ENCODE measurements around the gene DNAJC5.
"Not testable (repeated sequence)": the region's sequence is repeated elsewhere in the genome, so short reads cannot be mapped to it uniquely, and the experiment has no call there.

The DNAJC5 gene

GRCh38 chr20:63924241-63924640 lies 29.3 kb downstream of the DNAJC5 start:
- no peak overlapping the region for H3K9ac ChIP-seq (ENCODE audit: low read length)
- no CpG with 5 or more reads among the region's 9 CpGs for WGBS (ENCODE audit: extremely low coverage, insufficient coverage, insufficient read length)

GRCh38 chr20:63926298-63926697 lies 31.4 kb downstream of the DNAJC5 start:
- H3K9ac ChIP-seq (ENCODE audit: low read length) = no peak overlapping the region
- H3K27me3 ChIP-seq (ENCODE audit: insufficient read depth, low read length) = no peaks in the 10 kb centered on the region
- no peak overlapping the region for H3K4ac ChIP-seq (ENCODE audit: low read depth, low read length)
- H4K12ac ChIP-seq (ENCODE audit: low read depth, low read length) = no peak overlapping the region
- H3K23ac ChIP-seq (ENCODE audit: low read length) = no peak overlapping the region
- H3K36me3 ChIP-seq (ENCODE audit: control insufficient read depth in 1 of 2, insufficient read depth in 2 of 2, low read length in 2 of 2) = peaks cover 44 to 47% of the 10 kb centered on the region in 2 experiments
- H3K79me1 ChIP-seq (ENCODE audit: low read length) = no peaks in the 10 kb centered on the region
- H2BK5ac ChIP-seq (ENCODE audit: low read depth, low read length, poor library complexity) = no peak overlapping the region
- no peaks in the 10 kb centered on the region for H3K79me2 ChIP-seq (ENCODE audit: control insufficient read depth, insufficient read depth, low read length, poor library complexity)
- H2BK120ac ChIP-seq (ENCODE audit: insufficient read depth, low read length, poor library complexity) = no peak overlapping the region
- no peak overlapping the region for H3K27ac ChIP-seq (ENCODE audit: low read depth, low read length)
- WGBS (ENCODE audit: extremely low coverage, insufficient coverage, insufficient read length) = no CpG with 5 or more reads among the region's 8 CpGs
- H2AK5ac ChIP-seq (ENCODE audit: low read length) = no peak overlapping the region
- H3K9me3 ChIP-seq (ENCODE audit: insufficient read depth, low read depth, low read length) = peaks cover 3% of the 10 kb centered on the region
- H4K8ac ChIP-seq (ENCODE audit: low read depth, low read length) = no peak overlapping the region
- H3K18ac ChIP-seq (ENCODE audit: low read length) = no peak overlapping the region
- H4K91ac ChIP-seq (ENCODE audit: low read depth, low read length) = no peak overlapping the region
- H3K14ac ChIP-seq (ENCODE audit: low read length) = no peak overlapping the region
- no peak overlapping the region for H2BK12ac ChIP-seq (ENCODE audit: low read length)
- no peak overlapping the region for H2AFZ ChIP-seq (ENCODE audit: insufficient read depth, low read length, poor library complexity)
- no peaks in the 10 kb centered on the region for H3K4me1 ChIP-seq (ENCODE audit: control insufficient read depth in 1 of 2, insufficient read depth in 2 of 2, low read length in 2 of 2)
- DNase-seq = no peak
- H3K4me3 ChIP-seq (ENCODE audit: low read depth, low read length) = no peak overlapping the region
- no peak overlapping the region for H3K4me2 ChIP-seq (ENCODE audit: low read length)

More at GRCh38 chr20:63924241-63924640, 29.3 kb downstream of the DNAJC5 start:
- Histone ChIP-seq H3K79me1 (ENCODE audit: low read length) (no peaks in the 10 kb centered on the region), H4K91ac (ENCODE audit: low read depth, low read length) (no peak overlapping the region), H3K4me1 (ENCODE audit: control insufficient read depth in 1 of 2, insufficient read depth in 2 of 2, low read length in 2 of 2) (no peaks in the 10 kb centered on the region), H3K18ac (ENCODE audit: low read length) (no peak overlapping the region), H3K23ac (ENCODE audit: low read length) (no peak overlapping the region), H3K9me3 (ENCODE audit: insufficient read depth, low read depth, low read length) (peaks cover 3% of the 10 kb centered on the region), H3K79me2 (ENCODE audit: control insufficient read depth, insufficient read depth, low read length, poor library complexity) (no peaks in the 10 kb centered on the region), H4K8ac (ENCODE audit: low read depth, low read length) (no peak overlapping the region), H2BK5ac (ENCODE audit: low read depth, low read length, poor library complexity) (no peak overlapping the region), H2BK120ac (ENCODE audit: insufficient read depth, low read length, poor library complexity) (no peak overlapping the region), H2BK12ac (ENCODE audit: low read length) (no peak overlapping the region), H3K36me3 (ENCODE audit: control insufficient read depth in 1 of 2, insufficient read depth in 2 of 2, low read length in 2 of 2) (peaks cover 36 to 38% of the 10 kb centered on the region in 2 experiments), H3K27me3 (ENCODE audit: insufficient read depth, low read length) (no peaks in the 10 kb centered on the region), H3K27ac (ENCODE audit: low read depth, low read length) (no peak overlapping the region), H3K4me2 (ENCODE audit: low read length) (no peak overlapping the region), H3K4ac (ENCODE audit: low read depth, low read length) (no peak overlapping the region), H3K4me3 (ENCODE audit: low read depth, low read length) (no peak overlapping the region), H4K12ac (ENCODE audit: low read depth, low read length) (no peak overlapping the region), H2AK5ac (ENCODE audit: low read length) (no peak overlapping the region), H3K14ac (ENCODE audit: low read length) (no peak overlapping the region), H2AFZ (ENCODE audit: insufficient read depth, low read length, poor library complexity) (no peak overlapping the region)
- no peak for DNase-seq

- no peaks in the 10 kb centered on the region for H3K79me1 ChIP-seq (ENCODE audit: low read length)
Measured at GRCh38 chr20:63929071-63929470, 34.1 kb downstream of the DNAJC5 start.

GRCh38 chr20:63929473-63929883 lies 34.6 kb downstream of the DNAJC5 start:
- H2BK5ac ChIP-seq (ENCODE audit: low read depth, low read length, poor library complexity); H3K14ac ChIP-seq (ENCODE audit: low read length); H3K23ac ChIP-seq (ENCODE audit: low read length); H3K27ac ChIP-seq (ENCODE audit: low read depth, low read length); H3K4ac ChIP-seq (ENCODE audit: low read depth, low read length); H3K18ac ChIP-seq (ENCODE audit: low read length); H3K27me3 ChIP-seq (ENCODE audit: insufficient read depth, low read length); DNase-seq; H2BK12ac ChIP-seq (ENCODE audit: low read length); H3K79me1 ChIP-seq (ENCODE audit: low read length); H3K4me3 ChIP-seq (ENCODE audit: low read depth, low read length); H2BK120ac ChIP-seq (ENCODE audit: insufficient read depth, low read length, poor library complexity); H2AK5ac ChIP-seq (ENCODE audit: low read length); H3K4me1 ChIP-seq (ENCODE audit: control insufficient read depth in 1 of 2, insufficient read depth in 2 of 2, low read length in 2 of 2); H3K79me2 ChIP-seq (ENCODE audit: control insufficient read depth, insufficient read depth, low read length, poor library complexity); H2AFZ ChIP-seq (ENCODE audit: insufficient read depth, low read length, poor library complexity); H3K9ac ChIP-seq (ENCODE audit: low read length); H4K91ac ChIP-seq (ENCODE audit: low read depth, low read length); H4K12ac ChIP-seq (ENCODE audit: low read depth, low read length); H3K9me3 ChIP-seq (ENCODE audit: insufficient read depth, low read depth, low read length); H4K8ac ChIP-seq (ENCODE audit: low read depth, low read length); H3K4me2 ChIP-seq (ENCODE audit: low read length): not testable (repeated sequence)
- H3K36me3 ChIP-seq (ENCODE audit: control insufficient read depth in 1 of 2, insufficient read depth in 2 of 2, low read length in 2 of 2) = peaks cover 60 to 69% of the 10 kb centered on the region in 2 experiments
- WGBS (ENCODE audit: extremely low coverage, insufficient coverage, insufficient read length) = no CpG with 5 or more reads among the region's 31 CpGs

More at GRCh38 chr20:63929071-63929470, 34.1 kb downstream of the DNAJC5 start:
- H3K4me1 ChIP-seq (ENCODE audit: control insufficient read depth in 1 of 2, insufficient read depth in 2 of 2, low read length in 2 of 2) = no peaks in the 10 kb centered on the region
- H3K4me3 ChIP-seq (ENCODE audit: low read depth, low read length) = no peak overlapping the region
- no CpG with 5 or more reads among the region's 26 CpGs for WGBS (ENCODE audit: extremely low coverage, insufficient coverage, insufficient read length)
- no peak overlapping the region for H2BK120ac ChIP-seq (ENCODE audit: insufficient read depth, low read length, poor library complexity)
- H4K8ac ChIP-seq (ENCODE audit: low read depth, low read length) = no peak overlapping the region
- no peak overlapping the region for H2AK5ac ChIP-seq (ENCODE audit: low read length)
- H3K27ac ChIP-seq (ENCODE audit: low read depth, low read length) = no peak overlapping the region
- no peak overlapping the region for H3K4me2 ChIP-seq (ENCODE audit: low read length)
- DNase-seq = no peak
- H3K18ac ChIP-seq (ENCODE audit: low read length) = no peak overlapping the region
- H3K4ac ChIP-seq (ENCODE audit: low read depth, low read length) = no peak overlapping the region
- no peaks in the 10 kb centered on the region for H3K27me3 ChIP-seq (ENCODE audit: insufficient read depth, low read length)
- no peak overlapping the region for H2BK12ac ChIP-seq (ENCODE audit: low read length)
- H3K14ac ChIP-seq (ENCODE audit: low read length) = no peak overlapping the region
- H3K9me3 ChIP-seq (ENCODE audit: insufficient read depth, low read depth, low read length) = peaks cover 3% of the 10 kb centered on the region
- H3K36me3 ChIP-seq (ENCODE audit: control insufficient read depth in 1 of 2, insufficient read depth in 2 of 2, low read length in 2 of 2) = peaks cover 58 to 67% of the 10 kb centered on the region in 2 experiments
- H2BK5ac ChIP-seq (ENCODE audit: low read depth, low read length, poor library complexity) = no peak overlapping the region
- no peak overlapping the region for H4K91ac ChIP-seq (ENCODE audit: low read depth, low read length)
- no peak overlapping the region for H3K23ac ChIP-seq (ENCODE audit: low read length)
- H2AFZ ChIP-seq (ENCODE audit: insufficient read depth, low read length, poor library complexity) = no peak overlapping the region
- no peaks in the 10 kb centered on the region for H3K79me2 ChIP-seq (ENCODE audit: control insufficient read depth, insufficient read depth, low read length, poor library complexity)
- no peak overlapping the region for H3K9ac ChIP-seq (ENCODE audit: low read length)
- H4K12ac ChIP-seq (ENCODE audit: low read depth, low read length) = no peak overlapping the region
